Measurements from ENCODE around the gene KIFC3. TPM values are rescaled to one million over a fixed set of nuclear protein-coding genes. Genes with fewer than 3 reads are reported as not detected.
A peak's percentile ranks its signal among the peaks of the same experiment; 100 is the strongest.

The KIFC3 gene
- total and polyA plus RNA-seq, 2 donors (not counting 1 experiment from before 2014, with no cell fraction given): 0.07 to 0.67 TPM

DNA sequence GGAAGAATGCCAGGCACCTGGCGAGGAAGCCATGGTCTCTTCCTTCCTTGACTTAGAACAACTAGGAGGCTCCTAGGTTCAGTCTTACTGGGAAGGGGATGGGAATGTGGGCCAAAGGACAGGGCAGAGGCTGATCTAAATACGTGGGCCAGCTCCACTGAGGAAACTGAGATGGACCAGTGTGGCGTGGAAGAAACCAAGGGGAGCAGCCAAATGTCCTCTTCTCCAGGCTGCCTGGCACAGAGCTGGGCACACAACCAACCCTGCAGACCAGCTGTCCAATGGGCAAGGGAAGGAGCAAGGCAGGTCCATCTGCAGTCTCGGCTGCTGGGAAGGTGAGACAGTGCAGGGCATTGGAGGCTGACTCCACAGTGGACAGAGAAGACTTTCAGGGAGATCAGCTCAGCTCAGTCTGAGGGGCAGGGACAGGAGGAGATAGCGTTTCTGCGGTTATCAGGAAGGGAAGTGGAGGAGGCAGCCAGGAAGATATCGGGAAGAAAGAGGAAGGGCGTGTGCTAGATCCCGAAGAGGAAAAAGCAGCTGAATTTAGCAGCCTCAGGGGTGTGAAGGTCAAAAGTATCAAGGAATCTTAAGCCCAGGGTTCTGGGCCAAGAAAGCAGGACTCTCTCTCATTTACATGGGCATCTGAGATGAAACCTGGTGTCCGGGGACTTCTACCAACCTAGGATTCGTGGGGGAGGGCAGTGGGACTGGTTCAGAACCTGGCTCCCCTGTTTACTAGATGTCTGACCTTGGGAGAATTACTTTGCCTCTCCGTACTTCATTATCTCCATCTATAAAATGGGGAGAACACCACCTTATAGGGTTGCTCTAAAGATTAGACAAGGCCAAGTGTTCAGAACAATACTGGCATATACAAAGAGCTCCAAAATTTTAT is 1.8 kb downstream of the KIFC3 start:
- H3K4me3 Mint-ChIP-seq: peak overlapping the region; percentile 61
- H3K9ac ChIP-seq (ENCODE audit: low read length): no peak overlapping the region
- peaks cover 22% of the 10 kb centered on the region for H3K4me1 Mint-ChIP-seq
- ChIA-PET CTCF (no interaction called here), POLR2A (no interaction called here)
- H3K9me3 ChIP-seq (ENCODE audit: control extremely low read depth in 1 of 3, control insufficient read depth in 2 of 3, insufficient read depth in 1 of 3, low read length in 2 of 3): peaks cover 0 to 7% (median 0%) of the 10 kb centered on the region in 3 donors
- H2AFZ ChIP-seq (ENCODE audit: insufficient read depth, low read depth, low read length, poor library complexity, severe bottlenecking): no peak overlapping the region
- H3K9me3 Mint-ChIP-seq (ENCODE audit: insufficient read depth): no peaks in the 10 kb centered on the region
- no peak overlapping the region for H3K4me3 ChIP-seq (ENCODE audit: control extremely low read depth in 1 of 5, extremely low read depth in 1 of 5, insufficient read depth in 1 of 5, low read depth in 2 of 5, low read length in 4 of 5)
- H4K20me1 ChIP-seq (ENCODE audit: control insufficient read depth, insufficient read depth, low read length, poor library complexity, severe bottlenecking): no peaks in the 10 kb centered on the region
- H3K27me3 ChIP-seq (replicated peaks in 1 of 4; ENCODE audit: control extremely low read depth in 1 of 4, control insufficient read depth in 3 of 4, insufficient read depth in 4 of 4, low read length in 3 of 4): peaks cover 0 to 50% (median 19%) of the 10 kb centered on the region in 4 experiments
- intact Hi-C loops (cut with micrococcal nuclease): no loop called here
- TF ChIP-seq, protein P1, sequence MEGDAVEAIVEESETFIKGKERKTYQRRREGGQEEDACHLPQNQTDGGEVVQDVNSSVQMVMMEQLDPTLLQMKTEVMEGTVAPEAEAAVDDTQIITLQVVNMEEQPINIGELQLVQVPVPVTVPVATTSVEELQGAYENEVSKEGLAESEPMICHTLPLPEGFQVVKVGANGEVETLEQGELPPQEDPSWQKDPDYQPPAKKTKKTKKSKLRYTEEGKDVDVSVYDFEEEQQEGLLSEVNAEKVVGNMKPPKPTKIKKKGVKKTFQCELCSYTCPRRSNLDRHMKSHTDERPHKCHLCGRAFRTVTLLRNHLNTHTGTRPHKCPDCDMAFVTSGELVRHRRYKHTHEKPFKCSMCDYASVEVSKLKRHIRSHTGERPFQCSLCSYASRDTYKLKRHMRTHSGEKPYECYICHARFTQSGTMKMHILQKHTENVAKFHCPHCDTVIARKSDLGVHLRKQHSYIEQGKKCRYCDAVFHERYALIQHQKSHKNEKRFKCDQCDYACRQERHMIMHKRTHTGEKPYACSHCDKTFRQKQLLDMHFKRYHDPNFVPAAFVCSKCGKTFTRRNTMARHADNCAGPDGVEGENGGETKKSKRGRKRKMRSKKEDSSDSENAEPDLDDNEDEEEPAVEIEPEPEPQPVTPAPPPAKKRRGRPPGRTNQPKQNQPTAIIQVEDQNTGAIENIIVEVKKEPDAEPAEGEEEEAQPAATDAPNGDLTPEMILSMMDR (IDR thresholded peaks at IDR 0.05): no peak
- TF ChIP-seq EZH2 (IDR thresholded peaks at IDR 0.05; ENCODE audit: borderline replicate concordance, insufficient read depth, low read depth, low read length, poor library complexity, severe bottlenecking): no peak
- H3K27ac ChIP-seq (ENCODE audit: low read length in 2 of 2): no peak overlapping the region
- H3K36me3 ChIP-seq (replicated peaks in 1 of 2; ENCODE audit: control extremely low read depth in 1 of 2, control insufficient read depth in 1 of 2, extremely low read depth in 1 of 2, insufficient read depth in 2 of 2, low read length in 1 of 2): no peaks in the 10 kb centered on the region
- no peak overlapping the region for H3K27ac Mint-ChIP-seq
- DNase-seq: no peak
- 69% methylated on average over 4 of the region's 12 CpGs for WGBS (ENCODE audit: insufficient coverage)
- H3K79me2 ChIP-seq (ENCODE audit: control insufficient read depth, insufficient read depth, low read length): no peaks in the 10 kb centered on the region
- H3K27me3 Mint-ChIP-seq: peaks cover 54% of the 10 kb centered on the region
- H3K4me1 ChIP-seq (ENCODE audit: control insufficient read depth in 2 of 2, insufficient read depth in 2 of 2, low read length in 2 of 2): peaks cover 16 to 18% of the 10 kb centered on the region in 2 donors
- ATAC-seq (ENCODE audit: low read depth): no peak
- H3K4me2 ChIP-seq (replicated peaks; ENCODE audit: low read depth, low read length, poor library complexity, severe bottlenecking): no peak overlapping the region

DNA sequence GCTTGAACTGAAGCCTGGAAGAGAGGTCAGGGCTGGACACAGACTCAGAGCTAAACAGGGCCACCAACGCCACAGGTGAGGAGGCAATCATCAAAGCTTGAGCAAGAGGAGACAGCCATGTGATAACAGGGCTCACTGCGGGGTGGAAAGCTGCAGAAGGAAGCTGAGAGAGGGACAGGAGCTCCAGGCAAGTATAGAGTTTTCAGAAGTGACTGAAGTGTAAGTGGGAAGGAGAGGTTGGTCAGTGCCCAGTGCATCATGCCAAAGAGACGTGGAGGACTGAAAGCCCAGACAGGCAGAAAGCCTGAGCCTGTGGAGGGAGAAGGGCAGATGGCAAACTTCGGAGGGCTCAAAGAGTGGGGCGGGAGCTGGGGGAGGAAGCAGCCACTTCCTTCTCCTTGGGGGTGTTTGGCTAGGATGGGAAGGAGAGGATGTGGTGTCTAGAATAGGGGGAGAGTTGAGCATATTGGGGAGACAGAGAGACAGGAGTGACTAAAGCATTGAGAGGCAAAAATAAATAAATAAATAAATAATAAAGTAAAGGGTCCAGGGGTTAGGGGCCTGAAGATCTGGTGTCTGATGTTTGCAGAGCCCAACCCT is 2.6 kb downstream of the KIFC3 start:
- Histone ChIP-seq H3K79me2 (ENCODE audit: control insufficient read depth, insufficient read depth, low read length) (no peaks in the 10 kb centered on the region), H3K4me1 (ENCODE audit: control insufficient read depth in 2 of 2, insufficient read depth in 2 of 2, low read length in 2 of 2) (peaks cover 16 to 18% of the 10 kb centered on the region in 2 donors), H3K36me3 (replicated peaks in 1 of 2; ENCODE audit: control extremely low read depth in 1 of 2, control insufficient read depth in 1 of 2, extremely low read depth in 1 of 2, insufficient read depth in 2 of 2, low read length in 1 of 2) (no peaks in the 10 kb centered on the region), H3K27me3 (replicated peaks in 1 of 4; ENCODE audit: control extremely low read depth in 1 of 4, control insufficient read depth in 3 of 4, insufficient read depth in 4 of 4, low read length in 3 of 4) (peaks cover 0 to 46% (median 19%) of the 10 kb centered on the region in 4 experiments), H3K9ac (ENCODE audit: low read length) (no peak overlapping the region), H3K27ac (ENCODE audit: low read length in 2 of 2) (no peak overlapping the region), H2AFZ (ENCODE audit: insufficient read depth, low read depth, low read length, poor library complexity, severe bottlenecking) (no peak overlapping the region), H3K9me3 (ENCODE audit: control extremely low read depth in 1 of 3, control insufficient read depth in 2 of 3, insufficient read depth in 1 of 3, low read length in 2 of 3) (peaks cover 0 to 7% (median 0%) of the 10 kb centered on the region in 3 donors), H4K20me1 (ENCODE audit: control insufficient read depth, insufficient read depth, low read length, poor library complexity, severe bottlenecking) (no peaks in the 10 kb centered on the region), H3K4me2 (replicated peaks; ENCODE audit: low read depth, low read length, poor library complexity, severe bottlenecking) (no peak overlapping the region), H3K4me3 (ENCODE audit: control extremely low read depth in 1 of 5, extremely low read depth in 1 of 5, insufficient read depth in 1 of 5, low read depth in 2 of 5, low read length in 4 of 5) (no peak overlapping the region)
- H3K27ac Mint-ChIP-seq: no peak overlapping the region
- TF ChIP-seq EZH2 (IDR thresholded peaks at IDR 0.05; ENCODE audit: borderline replicate concordance, insufficient read depth, low read depth, low read length, poor library complexity, severe bottlenecking): no peak
- TF ChIP-seq, protein P1 (IDR thresholded peaks at IDR 0.05): no peak
- ChIA-PET CTCF (no interaction called here), POLR2A (no interaction called here)
- WGBS (ENCODE audit: insufficient coverage): 6% methylated on average over 4 of the region's 5 CpGs
- H3K27me3 Mint-ChIP-seq: peaks cover 54% of the 10 kb centered on the region
- intact Hi-C loops (cut with micrococcal nuclease): no loop called here
- H3K9me3 Mint-ChIP-seq (ENCODE audit: insufficient read depth): no peaks in the 10 kb centered on the region
- H3K4me3 Mint-ChIP-seq: no peak overlapping the region
- H3K4me1 Mint-ChIP-seq: peaks cover 22% of the 10 kb centered on the region
- no peak for DNase-seq
- ATAC-seq (ENCODE audit: low read depth): no peak
